GM13976 (cell line): ENCODE measurements around the gene UNC5C.

Experiments
- DNase-seq: peaks from one replicate; pipeline ENCODE4 v3.0.0; 2012; ENCODE audit warnings: low spot score
- in situ Hi-C: fragments of 300-500 bp; cut with MboI; formaldehyde crosslinking; loops from one replicate; pipeline ENCODE4 v1.12.0; 2022; ENCODE audit warnings: low sequenced_read_pairs, mixed read lengths, inconsistent platforms; ENCODE audit not compliant: unreplicated experiment
- TF ChIP-seq, protein P1 (sequence below): IDR thresholded peaks from 2 replicates; pipeline ENCODE4 v1.5.1; 2012; ENCODE audit warnings: borderline replicate concordance, mild to moderate bottlenecking; ENCODE audit not compliant: insufficient read depth; ENCODE audit errors: extremely low read depth, missing control alignments, control extremely low read depth

The UNC5C gene

DNA sequence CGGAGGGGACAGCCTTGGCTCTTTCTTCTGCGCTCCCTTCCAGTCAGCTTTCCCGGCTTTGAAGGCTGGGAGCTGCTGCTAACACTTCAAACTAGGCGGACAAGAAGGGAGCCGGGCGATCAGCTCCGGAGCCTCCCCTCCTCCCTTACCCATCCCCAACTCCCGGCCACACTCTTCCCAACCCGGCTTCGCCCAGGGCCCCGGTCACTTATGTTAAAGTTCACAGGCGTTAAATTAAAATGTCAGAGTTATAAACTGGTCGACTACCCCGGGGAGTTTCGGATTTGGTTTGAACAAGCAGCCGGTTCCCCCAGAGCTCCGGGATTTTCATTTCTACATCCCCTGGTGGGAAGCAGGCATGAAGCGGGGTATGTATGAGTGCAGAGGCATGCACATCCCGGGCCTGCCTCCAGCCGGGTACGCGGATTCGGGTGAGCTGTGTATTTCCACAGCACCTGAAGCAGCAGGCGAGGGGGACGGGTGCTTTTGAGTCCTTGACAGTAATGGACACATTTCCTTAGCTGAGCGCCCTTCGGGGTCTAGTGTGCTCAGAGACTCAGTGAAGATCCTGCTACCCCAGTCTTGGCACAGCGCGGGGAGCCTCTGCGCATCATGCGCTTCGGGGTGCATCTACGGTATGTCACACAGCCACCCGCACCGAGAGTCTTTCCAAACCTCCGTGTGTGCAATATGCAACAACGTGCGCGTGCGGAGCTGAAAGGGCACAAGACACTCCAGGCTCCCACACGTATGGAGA lies 880 bp downstream of the UNC5C start:
- no peak for DNase-seq
- in situ Hi-C loops: no loop called here
- TF ChIP-seq, protein P1, sequence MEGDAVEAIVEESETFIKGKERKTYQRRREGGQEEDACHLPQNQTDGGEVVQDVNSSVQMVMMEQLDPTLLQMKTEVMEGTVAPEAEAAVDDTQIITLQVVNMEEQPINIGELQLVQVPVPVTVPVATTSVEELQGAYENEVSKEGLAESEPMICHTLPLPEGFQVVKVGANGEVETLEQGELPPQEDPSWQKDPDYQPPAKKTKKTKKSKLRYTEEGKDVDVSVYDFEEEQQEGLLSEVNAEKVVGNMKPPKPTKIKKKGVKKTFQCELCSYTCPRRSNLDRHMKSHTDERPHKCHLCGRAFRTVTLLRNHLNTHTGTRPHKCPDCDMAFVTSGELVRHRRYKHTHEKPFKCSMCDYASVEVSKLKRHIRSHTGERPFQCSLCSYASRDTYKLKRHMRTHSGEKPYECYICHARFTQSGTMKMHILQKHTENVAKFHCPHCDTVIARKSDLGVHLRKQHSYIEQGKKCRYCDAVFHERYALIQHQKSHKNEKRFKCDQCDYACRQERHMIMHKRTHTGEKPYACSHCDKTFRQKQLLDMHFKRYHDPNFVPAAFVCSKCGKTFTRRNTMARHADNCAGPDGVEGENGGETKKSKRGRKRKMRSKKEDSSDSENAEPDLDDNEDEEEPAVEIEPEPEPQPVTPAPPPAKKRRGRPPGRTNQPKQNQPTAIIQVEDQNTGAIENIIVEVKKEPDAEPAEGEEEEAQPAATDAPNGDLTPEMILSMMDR: no peak

DNA sequence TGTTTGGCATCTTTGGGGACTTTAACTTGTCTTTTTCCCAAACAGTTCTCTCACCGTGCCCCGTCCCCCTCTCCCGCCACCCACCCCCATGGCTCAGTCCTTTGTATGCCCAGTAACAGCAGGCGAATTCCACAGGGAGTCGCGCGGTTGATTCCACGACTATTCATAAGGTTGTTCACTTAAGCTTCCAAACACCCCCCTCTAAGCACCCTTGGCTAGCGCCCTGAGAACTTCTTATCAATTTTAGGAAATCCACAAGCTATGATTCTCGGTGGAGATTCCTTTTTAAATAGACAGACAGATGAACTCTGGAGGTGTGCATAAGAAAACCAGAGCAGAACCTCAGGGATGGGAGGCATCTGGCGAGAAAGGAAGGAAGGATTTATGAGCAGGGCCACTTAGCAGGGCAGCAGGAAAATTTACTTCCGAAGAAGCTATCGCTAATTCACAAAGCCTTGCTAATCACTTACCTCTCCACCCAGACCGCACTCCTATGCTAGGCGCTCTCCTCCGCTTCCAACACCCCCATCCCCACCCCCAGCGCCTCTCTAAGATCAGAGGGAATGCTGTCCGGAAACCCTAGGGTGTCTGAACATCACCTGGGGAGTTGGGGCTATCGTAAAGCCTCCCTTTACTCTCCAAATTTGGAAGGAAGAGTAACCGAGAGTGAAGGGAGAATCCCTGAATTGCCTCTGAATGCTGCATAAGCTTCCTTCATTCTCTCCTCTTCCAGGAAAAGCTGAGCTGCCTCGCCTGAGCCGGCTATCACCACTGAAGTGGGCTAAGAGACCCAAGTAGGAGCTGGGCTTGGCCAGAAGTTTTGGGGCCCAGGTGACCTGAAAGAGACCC lies 1.7 kb downstream of the UNC5C start:
- DNase-seq: no peak
- in situ Hi-C loops: no loop called here
- TF ChIP-seq, protein P1: no peak

DNA sequence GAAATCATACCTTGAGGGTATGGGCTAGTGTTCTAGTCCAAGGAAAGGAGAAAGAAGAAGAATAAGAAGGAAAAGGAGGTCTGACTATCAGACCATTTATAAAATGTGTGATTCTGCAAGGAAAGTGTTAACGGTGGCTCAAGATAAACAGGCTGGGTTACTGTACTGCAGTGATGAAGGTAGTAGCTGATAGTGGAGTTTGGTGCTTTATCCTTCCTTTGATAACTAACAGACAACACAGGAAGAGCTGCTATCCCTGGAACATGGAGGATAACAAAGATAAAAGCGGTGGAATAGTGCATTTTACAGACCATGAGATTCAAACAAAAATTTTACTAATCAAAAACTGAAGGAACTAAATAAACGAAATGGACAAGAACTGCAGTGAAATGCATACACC lies 2.6 kb downstream of the UNC5C start:
- no peak for DNase-seq
- in situ Hi-C loops: no loop called here
- TF ChIP-seq, protein P1: no peak

DNA sequence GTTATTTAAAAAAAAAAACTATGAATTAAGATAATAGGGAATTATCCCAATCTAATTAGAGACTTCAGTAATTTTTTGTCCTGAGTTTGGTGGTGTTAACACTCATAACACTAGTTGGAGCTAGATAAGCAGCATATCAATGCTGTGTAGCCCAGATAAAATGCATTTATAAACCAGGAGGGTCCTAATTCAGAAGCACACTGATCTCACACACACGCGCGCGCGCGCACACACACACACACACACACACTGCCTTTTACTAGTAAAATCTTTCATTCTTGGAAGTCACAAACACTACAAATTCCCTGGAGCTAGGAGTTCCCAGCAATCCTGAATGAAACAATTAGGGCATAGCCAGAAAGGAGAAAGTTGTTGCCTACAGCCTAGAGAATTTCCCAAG lies 3.2 kb downstream of the UNC5C start:
- TF ChIP-seq, protein P1: no peak
- DNase-seq: no peak
- in situ Hi-C loops: no loop called here

DNA sequence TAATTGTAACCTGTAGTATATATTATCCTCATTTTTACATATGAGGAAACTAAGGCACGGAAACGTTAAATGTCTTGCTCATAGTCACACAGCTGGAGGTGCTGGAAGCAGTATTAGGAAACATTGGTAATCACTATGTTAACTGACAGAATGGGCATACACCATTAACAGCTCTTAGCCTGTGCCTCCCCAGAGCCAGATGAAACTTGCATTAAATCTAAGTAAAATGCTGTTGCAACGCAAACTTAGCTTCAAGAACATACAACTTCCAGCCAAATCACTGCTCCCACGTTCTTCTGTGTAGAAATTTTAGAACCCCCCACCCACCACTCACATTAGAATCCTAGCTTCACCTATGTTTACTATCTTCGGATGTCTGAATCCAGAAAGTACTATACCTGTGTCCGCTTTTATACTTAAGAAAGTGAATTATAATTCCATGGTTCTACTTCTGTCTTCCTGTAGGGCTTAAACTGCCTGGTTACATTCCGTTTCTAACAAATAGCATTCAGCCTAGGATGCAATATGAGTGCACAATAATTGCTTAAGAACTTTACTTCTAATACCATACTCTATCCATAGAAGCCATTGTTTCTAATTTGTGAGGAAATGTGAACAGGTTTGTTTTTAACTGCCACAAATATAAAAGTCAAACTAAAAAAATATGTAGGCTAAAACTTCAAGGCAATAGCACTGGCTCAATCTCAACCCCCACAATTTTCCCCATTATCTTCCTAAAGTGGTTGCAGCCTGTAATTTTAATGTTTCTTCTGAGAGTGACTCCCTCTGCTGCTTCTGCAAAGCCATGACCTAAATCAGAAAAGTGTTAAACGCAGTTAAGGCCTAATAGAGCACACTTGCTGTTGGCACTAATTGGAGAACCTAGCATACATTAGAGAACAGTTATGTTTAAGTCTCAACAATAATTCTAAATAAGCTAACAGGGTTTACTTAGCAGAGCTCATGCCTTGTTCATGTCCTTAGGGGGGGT lies 4.4 kb downstream of the UNC5C start:
- TF ChIP-seq, protein P1: no peak
- in situ Hi-C loops: no loop called here
- no peak for DNase-seq

DNA sequence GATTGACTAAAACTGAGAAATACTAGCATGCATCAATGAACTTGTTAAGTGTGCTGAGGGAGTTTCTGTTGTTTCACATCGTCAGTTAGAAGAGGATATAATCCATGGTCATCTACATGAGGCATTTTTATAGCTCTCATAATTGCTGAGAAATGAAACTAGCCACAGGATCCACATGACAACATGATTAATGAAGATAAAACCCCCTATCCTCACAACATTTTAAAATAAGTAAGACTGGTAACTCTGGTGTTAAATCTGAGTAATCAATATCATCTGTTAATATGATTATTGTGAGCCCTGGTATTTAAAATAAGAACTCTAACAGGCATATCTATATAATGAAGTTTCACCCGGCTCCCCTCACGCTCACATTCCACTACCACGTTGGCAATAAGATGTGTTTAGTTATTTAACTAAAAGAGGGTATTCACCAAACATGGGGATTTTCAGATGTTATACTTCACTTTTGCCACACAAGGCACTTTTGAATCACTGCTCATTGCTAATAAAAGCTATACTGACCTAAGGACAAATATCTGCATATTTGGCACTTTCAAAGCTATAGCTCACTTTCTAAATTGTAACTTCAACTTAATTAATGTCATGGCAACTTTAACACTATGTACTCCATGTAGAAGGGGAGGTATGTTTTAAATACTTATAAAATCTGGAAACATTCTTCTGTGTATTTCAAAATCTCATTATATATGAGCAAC lies 6.7 kb downstream of the UNC5C start:
- in situ Hi-C loops: no loop called here
- no peak for DNase-seq
- TF ChIP-seq, protein P1: no peak
